HG03442 (cell line): ENCODE results near the gene SPATA21.

Experiments used
- ATAC-seq: cut with Tn5 transposase; IDR thresholded peaks from one replicate; pipeline ENCODE4 v1.9.1; 2021; ENCODE audit warnings: mild to moderate bottlenecking, moderate library complexity; ENCODE audit not compliant: unreplicated experiment

Gene SPATA21

GRCh38 chr1:16351994-16352841 lies 85.0 kb downstream of the SPATA21 start, which contains the start of gene FBXO42:
Gene FBXO42, minus strand, starts transcription at chr1:16352480. Its CDS starts 37,062 bp downstream, at chr1:16315418.
- peak; percentile 84 for ATAC-seq

GRCh38 chr1:16351456-16351993 lies 85.7 kb downstream of the SPATA21 start:
- ATAC-seq: no peak

- no peak for ATAC-seq
These were observed 87.3 kb downstream of the SPATA21 start for GRCh38 chr1:16349847-16350406.
